ENCODE data around the gene IRF2. TPM values are rescaled to one million over a fixed set of nuclear protein-coding genes. Genes with fewer than 3 reads are reported as not detected.
"Not testable (repeated sequence)": the region's sequence is repeated elsewhere in the genome, so short reads cannot be mapped to it uniquely, and the experiment has no call there.

The IRF2 gene
- total and polyA plus RNA-seq, 2 of the 8 experiments (the other 6 are each of a cell fraction or from before 2014, with no cell fraction given): 13.8 to 17.0 TPM

DNA sequence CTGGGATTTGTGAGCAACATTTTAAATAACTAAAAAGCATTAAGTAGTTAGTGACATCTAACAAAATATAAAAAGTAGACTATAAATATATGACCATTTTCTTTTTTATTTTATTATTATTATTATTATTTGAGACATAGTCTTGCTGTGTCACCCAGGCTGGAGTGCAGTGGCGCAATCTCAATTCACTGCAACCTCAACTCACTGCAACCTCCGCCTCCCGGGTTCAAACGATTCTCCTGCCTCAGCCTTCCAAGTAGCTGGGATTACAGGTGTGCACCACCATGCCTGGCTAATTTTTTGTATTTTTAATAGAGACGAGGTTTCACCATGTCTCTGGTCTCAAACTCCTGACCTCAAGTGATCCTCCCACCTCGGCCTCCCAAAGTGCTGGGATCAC is 128.1 kb downstream of the IRF2 start:
- not testable (repeated sequence) for H3K36me3 ChIP-seq (ENCODE audit: control insufficient read depth in 2 of 4, insufficient read depth in 4 of 4, low read length in 3 of 4); H3K56ac ChIP-seq (replicated peaks; ENCODE audit: insufficient read length, low read depth, low read length); H2AK5ac ChIP-seq (ENCODE audit: low read depth, low read length); H3K4ac ChIP-seq (replicated peaks; ENCODE audit: insufficient read length, low read depth, low read length); H2BK5ac ChIP-seq (ENCODE audit: low read depth, low read length); H2BK120ac ChIP-seq (replicated peaks; ENCODE audit: low read depth, low read length); FAIRE-seq; H4K91ac ChIP-seq (replicated peaks; ENCODE audit: insufficient read length, low read length); H4K5ac ChIP-seq (ENCODE audit: insufficient read length, low read depth, low read length); H3K18ac ChIP-seq (ENCODE audit: extremely low read depth, low read length); H3K4me3 ChIP-seq (ENCODE audit: extremely low read depth in 1 of 4, insufficient read depth in 2 of 4, low read depth in 3 of 4, low read length in 4 of 4); H3K9ac ChIP-seq (replicated peaks in 1 of 4; ENCODE audit: extremely low read depth in 1 of 4, low read depth in 3 of 4, low read length in 3 of 4); H3K9me3 ChIP-seq (ENCODE audit: insufficient read depth in 2 of 2, low read depth in 1 of 2, low read length in 1 of 2); H4K8ac ChIP-seq (ENCODE audit: extremely low read depth, insufficient read depth, low read length); H3K27ac ChIP-seq (ENCODE audit: low read depth, low read length); H4K20me1 ChIP-seq (replicated peaks in 1 of 2; ENCODE audit: control insufficient read depth in 1 of 2, insufficient read depth in 2 of 2, low read length in 2 of 2); H3K4me2 ChIP-seq (ENCODE audit: insufficient read depth in 1 of 2, low read depth in 2 of 2, low read length in 2 of 2); H3K79me1 ChIP-seq (ENCODE audit: low read depth, low read length); H2BK15ac ChIP-seq (ENCODE audit: low read length); H3K27me3 ChIP-seq (replicated peaks in 1 of 4; ENCODE audit: control insufficient read depth in 3 of 4, extremely low read depth in 1 of 4, insufficient read depth in 3 of 4, low read length in 3 of 4); H2BK20ac ChIP-seq (ENCODE audit: low read length); H3K14ac ChIP-seq (ENCODE audit: insufficient read length); H2AFZ ChIP-seq (ENCODE audit: low read length); H3K23ac ChIP-seq (ENCODE audit: insufficient read length); DNase-seq (ENCODE audit: low read depth in 1 of 2, low spot score in 2 of 2); H3K79me2 ChIP-seq (ENCODE audit: control insufficient read depth in 1 of 2, insufficient read depth in 2 of 2, low read length in 2 of 2); H2BK12ac ChIP-seq (ENCODE audit: low read depth, low read length); H3K23me2 ChIP-seq (ENCODE audit: low read depth, low read length)
- 90% methylated on average over 6 of the region's 6 CpGs; no CpG with 5 or more reads in 1 of the 2 experiments for WGBS, 2 experiments (ENCODE audit: extremely low coverage in 1 of 2, insufficient coverage in 1 of 2, insufficient read length in 1 of 2, insufficient replicate concordance in 2 of 2, low coverage in 1 of 2, low lambda C conversion rate in 2 of 2, missing lambda C conversion rate in 1 of 2)
- ChIA-PET POLR2A (ENCODE audit: partially characterized antibody) (interaction anchor here (1.1 kb wide), 1 partner anchor 15 kb away, joined by 3 read pairs; no protein-coding TSS in a partner anchor), CTCF (ENCODE audit: partially characterized antibody) (interaction anchor here (1.3 to 2.7 kb wide), 2 partner anchors 11 to 82 kb away, joined by 4 to 8 read pairs; no protein-coding TSS in a partner anchor)
- H3K4me1 ChIP-seq (replicated peaks in 1 of 4; ENCODE audit: control insufficient read depth in 3 of 4, insufficient read depth in 4 of 4, low read length in 3 of 4): peaks cover 9 to 22% (median 19%) of the 10 kb centered on the region in 4 experiments
